HFF-Myc (cell line): ENCODE data around the gene ALOX15.

Experiments
- DNase-seq: peaks from one replicate; pipeline ENCODE4 v3.0.0-alpha.2; 2011; ENCODE audit warnings: low read depth; ENCODE audit errors: extremely low read depth
- H3K4me3 ChIP-seq: replicated peaks from 2 replicates; pipeline ENCODE4 v1.5.1; 2011; ENCODE audit warnings: low read depth, mild to moderate bottlenecking, control low read depth, low read length
- CTCF ChIP-seq: IDR thresholded peaks from 2 replicates; pipeline ENCODE4 v1.5.1; 2012; ENCODE audit warnings: mild to moderate bottlenecking, low read depth, low read length, control low read depth; ENCODE audit errors: missing control alignments

ALOX15 gene

GRCh38 chr17:4588898-4589625, 52.4 kb downstream of the ALOX15 start:
- DNase-seq, result no peak
- no peak for TF ChIP-seq CTCF

GRCh38 chr17:4588391-4588790, 53.1 kb downstream of the ALOX15 start:
- no peak for DNase-seq
- no peak for TF ChIP-seq CTCF
- H3K4me3 ChIP-seq, result no peak overlapping the region

More at GRCh38 chr17:4588898-4589625, 52.4 kb downstream of the ALOX15 start:
- no peak overlapping the region for H3K4me3 ChIP-seq

- no peak for DNase-seq
- TF ChIP-seq CTCF, result no peak
- H3K4me3 ChIP-seq, result no peak overlapping the region
Measured at GRCh38 chr17:4587803-4588202, 53.7 kb downstream of the ALOX15 start.

- TF ChIP-seq CTCF, result no peak
- no peak for DNase-seq
- H3K4me3 ChIP-seq, result no peak overlapping the region
Measured at GRCh38 chr17:4587195-4587594, 54.3 kb downstream of the ALOX15 start.

GRCh38 chr17:4586043-4586442, 55.4 kb downstream of the ALOX15 start:
- no peak for DNase-seq
- H3K4me3 ChIP-seq, result no peak overlapping the region
- TF ChIP-seq CTCF, result no peak

- H3K4me3 ChIP-seq, result no peak overlapping the region
- DNase-seq, result no peak
- TF ChIP-seq CTCF, result no peak
Measured at GRCh38 chr17:4585638-4585994, 55.9 kb downstream of the ALOX15 start.
